KBM-7 (cell line): ENCODE measurements around the gene MYO16.
"Not testable (repeated sequence)": the region's sequence is repeated elsewhere in the genome, so short reads cannot be mapped to it uniquely, and the experiment has no call there.

Experiments used
- DNase-seq: peaks from one replicate; pipeline ENCODE4 v3.0.0-alpha.2; 2015
- in situ Hi-C: fragments of 300-500 bp; cut with MboI; formaldehyde crosslinking; loops from 2 replicates; pipeline ENCODE4 v1.14.3; 2020; ENCODE audit warnings: low sequenced_read_pairs, low pct_unique_long_range_greater_than_20kb, mixed read lengths

Gene MYO16

DNA sequence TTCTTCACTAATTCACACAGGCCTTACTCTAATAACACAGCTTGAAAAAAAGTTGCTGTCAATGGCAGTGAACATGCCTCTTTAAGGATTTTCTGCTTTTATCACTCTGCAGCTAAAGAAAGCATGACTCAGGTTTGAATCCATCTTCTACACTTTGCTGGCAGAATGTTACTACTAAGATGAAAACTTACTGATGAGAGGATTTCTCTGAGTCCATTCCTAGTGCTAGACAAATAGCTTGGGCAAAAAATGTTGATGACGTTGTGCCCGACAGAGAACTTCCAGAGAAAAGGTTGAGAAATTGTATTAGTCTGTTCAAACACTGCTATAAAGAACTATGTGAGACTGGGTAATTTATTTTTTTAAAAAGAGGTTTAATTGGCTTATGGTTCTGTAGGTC lies 585.0 kb downstream of the MYO16 start:
- in situ Hi-C loops: no loop called here
- no peak for DNase-seq

DNA sequence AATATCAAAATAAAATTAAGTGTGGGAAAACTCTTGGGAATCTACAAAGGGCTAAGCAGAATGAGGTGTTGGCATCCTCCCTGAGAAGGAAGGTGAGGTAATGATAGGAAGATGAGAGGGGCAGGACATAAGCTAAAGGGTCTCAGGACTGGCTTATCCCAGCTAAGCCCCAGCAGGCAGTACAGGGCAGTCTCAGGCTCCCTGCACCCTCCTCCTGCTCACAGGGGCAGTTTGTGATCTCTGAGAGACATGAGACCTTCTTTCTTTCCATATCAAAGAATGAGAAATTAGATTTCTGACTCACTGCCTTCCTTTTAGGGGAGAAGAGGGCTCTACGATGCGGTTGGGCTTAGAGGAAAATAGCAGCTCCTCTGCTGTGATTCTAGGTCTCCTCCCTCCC lies 586.0 kb downstream of the MYO16 start:
- in situ Hi-C loops: no loop called here
- DNase-seq: no peak

DNA sequence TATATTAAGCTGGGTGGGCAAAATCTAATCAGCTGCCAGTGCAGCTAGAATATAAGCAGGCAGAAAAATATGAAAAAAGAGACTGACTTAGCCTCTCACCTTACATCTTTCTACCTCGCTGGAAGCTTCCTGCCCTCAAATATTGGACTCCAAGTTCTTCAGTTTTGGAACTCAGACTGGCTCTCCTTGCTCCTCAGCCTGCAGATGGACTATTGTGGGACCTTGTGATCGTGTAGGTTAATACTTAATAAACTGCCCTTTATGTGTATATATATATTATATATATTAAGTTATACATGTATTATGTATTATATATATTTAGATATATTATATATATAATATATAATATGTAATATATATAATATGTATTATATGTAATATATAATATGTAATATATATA lies 588.1 kb downstream of the MYO16 start:
- in situ Hi-C loops: not testable (repeated sequence)

DNA sequence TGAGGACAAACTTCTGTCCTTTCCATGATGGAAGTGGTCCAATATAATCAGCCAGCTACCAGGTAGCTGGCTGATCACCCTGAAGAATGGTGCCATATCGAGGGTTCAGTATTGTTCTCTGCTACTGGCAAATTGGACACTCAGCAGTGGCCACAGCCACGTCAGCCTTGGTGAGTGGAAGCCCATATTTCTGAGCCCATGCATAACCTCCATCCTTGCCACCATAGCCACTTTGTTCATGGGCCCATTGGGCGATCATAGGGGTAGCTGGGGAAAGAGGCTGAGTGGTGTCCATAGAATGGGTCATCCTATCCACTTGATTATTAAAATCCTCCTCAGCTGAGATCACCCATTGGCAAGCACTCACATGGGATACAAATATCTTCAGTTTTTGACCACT lies 591.2 kb downstream of the MYO16 start:
- DNase-seq: no peak
- in situ Hi-C loops: no loop called here

More for the DNA sequence above, 588.1 kb downstream of the MYO16 start:
- DNase-seq: peak; percentile 55

DNA sequence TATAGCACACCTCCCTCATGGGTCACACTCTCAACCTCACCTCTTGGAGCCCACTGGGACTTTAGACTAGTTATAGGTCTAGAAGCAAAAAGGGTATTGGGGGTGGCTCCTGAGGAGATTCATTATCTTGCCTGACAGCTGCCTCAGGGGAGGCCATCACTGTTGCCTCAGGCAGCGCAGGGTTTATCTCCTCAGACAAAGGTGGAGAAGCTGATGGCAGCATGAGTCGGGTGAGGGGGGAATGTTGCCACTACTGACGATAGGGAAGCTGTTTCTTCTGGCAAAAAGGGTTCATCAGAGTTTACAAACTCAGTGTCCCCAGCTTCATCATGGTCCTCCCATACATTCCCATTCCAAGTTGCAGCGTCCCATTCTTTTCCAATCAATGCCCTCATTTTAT lies 594.6 kb downstream of the MYO16 start:
- in situ Hi-C loops: no loop called here

DNA sequence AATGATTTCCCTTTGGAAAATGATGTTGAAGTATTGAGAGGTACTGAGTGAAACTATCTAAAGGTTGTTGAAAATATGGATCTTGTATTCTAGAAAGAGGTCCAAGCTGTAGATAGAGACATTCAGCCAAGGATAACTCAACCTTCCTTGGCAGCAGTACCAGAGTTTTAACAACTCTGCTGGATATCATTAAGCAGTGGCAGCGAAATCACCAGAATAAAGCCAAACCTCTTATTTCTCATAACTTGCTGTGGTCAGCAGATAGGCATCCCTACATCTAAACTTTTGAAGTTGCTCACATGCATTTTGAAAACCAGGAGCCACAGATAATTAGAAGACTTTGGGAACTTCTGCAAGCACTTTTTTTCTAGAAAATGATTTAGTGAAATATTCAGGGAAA lies 597.2 kb downstream of the MYO16 start:
- no peak for DNase-seq
- in situ Hi-C loops: no loop called here

More for the DNA sequence above, 594.6 kb downstream of the MYO16 start:
- DNase-seq: no peak

DNA sequence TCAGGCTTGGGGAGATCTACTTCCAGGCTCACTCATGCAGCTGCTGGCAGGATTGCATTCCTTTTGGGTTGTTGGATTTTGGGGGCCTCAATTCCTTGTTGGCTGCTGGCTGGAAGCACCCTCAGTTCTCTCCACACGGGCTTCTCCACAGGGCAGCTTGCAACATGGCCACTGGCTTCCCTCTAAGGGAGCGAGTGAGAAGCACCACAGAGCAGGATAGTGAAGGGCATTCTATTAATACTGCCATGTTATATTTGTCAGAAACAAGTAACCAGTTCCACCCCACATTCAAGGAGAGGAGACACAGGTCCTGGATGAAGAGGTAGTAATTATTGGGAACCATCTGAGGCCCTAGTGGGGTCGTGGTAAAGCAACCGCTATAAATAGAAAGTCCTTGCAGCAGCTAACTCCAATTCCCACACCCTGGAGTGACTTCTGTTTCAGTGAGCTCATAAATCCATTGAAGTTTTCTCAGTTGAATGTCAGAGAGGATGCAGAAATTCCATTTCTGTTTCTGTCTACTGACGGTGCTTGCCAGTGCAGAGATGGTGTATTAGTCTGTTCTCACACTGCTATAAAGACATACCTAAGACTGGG lies 598.0 kb downstream of the MYO16 start:
- DNase-seq: no peak
- in situ Hi-C loops: no loop called here

DNA sequence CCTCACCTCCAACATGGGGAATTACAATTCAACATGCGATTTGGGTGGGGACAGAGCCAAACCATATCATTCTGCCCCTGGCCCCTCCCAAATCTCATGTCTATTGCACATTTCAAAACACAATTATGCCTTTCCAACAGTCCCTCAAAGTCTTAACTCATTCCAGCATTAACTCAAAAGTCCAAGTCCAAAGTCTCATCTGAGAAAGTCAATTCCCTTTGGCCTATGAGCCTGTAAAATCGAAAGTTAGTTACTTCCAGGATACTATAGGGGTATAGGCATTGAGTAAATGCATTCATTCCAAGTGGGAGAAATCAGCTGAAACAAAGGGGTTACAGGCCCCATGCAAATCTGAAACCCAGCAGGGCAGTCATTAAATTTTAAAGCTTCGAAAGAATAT lies 598.8 kb downstream of the MYO16 start:
- in situ Hi-C loops: no loop called here
- no peak for DNase-seq

DNA sequence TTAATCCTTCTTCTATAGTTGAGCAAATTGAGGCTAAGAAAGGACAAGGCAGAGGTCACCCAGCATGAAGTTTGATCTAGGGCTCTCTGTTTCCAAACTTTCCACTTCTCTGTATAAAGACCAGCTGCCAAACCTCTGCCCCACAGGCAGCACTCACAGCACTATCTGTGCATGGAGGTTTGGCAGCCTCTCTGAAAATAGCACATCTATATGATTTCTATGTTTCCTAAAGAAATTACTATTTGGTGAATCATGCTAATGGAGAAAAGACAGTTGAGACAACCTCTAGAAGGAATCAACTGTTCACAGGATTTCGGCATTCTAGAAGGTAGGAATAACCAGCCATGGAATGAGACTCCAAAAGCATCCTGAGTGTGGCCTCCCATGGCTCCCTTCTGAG lies 602.5 kb downstream of the MYO16 start:
- in situ Hi-C loops: no loop called here
- DNase-seq: no peak

DNA sequence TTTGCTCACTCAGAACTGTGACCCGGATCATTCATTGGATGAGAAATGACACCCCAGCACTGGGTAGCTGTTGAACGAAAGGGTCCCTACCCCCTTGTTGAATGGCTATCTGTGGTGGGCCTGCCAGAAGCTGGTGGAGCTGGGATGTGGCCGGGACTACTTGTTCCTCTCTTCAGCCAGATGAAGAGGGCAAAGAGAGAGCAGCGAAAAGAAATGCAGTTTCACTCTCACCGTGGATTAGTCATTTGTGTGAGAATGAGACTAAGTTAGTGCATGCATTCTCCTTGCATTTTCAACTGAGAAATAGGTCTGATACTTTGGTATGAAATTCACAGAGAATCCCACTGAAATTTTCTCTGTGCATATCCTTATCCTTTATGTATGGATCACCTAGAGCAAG lies 603.9 kb downstream of the MYO16 start:
- DNase-seq: no peak
- in situ Hi-C loops: no loop called here

DNA sequence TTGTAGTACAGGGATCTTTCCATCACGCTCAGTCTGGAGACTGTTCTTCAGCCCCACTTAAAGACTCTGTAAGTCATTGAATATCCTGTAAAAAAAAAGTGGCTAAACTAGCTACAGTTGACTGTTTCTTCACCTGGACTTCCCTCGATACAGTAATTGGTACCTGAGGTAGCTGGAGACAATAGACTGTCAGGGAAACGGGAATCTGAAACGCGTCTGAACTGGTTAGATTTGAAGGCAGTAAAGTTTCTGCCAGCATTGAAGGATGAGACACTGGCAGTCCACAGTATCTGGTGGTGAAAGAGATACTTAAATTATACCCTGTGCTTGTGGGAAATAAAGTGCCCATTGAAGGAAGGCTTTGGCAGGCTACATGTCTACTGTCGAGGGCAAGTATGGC lies 606.5 kb downstream of the MYO16 start:
- in situ Hi-C loops: no loop called here
- no peak for DNase-seq

DNA sequence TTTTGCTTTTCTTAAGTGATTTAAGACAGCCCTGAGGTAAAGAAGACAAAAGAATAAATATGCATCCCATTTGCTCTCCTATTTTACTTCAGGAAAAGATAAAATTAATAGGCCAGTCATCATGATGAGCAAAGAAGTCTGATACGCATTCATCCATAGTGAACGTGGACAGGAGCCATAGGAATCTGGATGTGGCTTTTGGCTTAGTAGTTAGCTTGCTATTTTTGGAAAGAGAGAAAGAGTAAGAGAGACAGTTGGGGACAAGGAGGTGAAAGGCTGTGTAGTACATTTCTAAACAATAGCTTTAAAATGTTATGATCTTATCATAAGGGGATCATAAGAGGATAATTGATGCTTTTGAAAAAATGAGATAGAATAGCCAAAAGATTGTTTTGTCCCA lies 611.7 kb downstream of the MYO16 start:
- in situ Hi-C loops: no loop called here
- DNase-seq: no peak

DNA sequence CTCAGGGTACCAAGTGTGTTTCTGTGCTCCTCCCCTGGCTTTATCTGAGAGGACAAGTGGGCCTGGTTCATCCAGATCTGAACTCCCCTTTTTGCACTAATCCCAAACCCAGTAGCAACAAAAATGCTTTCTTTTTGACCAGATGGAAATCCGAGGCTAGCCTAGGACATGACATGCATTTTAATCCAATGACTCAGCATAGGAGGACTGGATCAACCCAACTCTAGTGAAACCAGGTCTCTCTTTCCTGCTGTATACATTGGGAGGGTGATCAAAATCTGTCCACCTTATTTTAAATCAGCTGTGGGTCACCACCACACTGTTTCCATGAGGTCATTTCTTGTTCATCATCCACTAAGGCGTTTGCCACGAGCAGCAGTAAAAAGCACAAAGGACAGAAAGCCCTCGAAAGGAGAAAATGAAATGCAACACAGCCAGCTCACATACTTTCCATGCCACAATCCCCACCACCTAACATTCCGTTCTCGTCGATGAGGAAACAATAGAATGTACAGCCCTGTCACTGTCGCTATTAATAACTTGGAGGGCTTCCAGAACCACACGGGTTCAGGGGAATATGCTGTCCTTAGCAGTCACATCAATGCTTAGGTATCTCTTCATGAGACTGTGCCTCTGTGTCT lies 614.0 kb downstream of the MYO16 start:
- no peak for DNase-seq
- in situ Hi-C loops: no loop called here

DNA sequence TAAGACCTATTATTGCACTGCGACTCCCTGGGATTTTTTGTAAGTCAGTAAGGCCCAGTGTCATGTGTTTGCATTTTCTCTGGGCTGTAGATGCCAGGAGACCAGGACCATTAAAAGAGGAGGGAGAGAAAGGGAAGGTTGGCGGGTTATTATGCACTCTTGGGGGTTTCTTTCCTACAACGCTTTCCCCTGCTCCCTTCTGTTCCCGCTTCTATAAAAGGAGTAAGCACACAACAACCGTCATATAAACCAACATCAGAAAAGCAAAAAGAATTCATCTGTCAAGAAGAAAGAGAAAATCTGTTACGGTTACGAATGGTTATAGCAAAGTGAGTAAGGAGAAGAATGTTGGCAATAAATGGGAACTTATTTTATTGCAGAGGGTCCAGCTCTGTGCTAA lies 615.2 kb downstream of the MYO16 start:
- DNase-seq: no peak
- in situ Hi-C loops: no loop called here

DNA sequence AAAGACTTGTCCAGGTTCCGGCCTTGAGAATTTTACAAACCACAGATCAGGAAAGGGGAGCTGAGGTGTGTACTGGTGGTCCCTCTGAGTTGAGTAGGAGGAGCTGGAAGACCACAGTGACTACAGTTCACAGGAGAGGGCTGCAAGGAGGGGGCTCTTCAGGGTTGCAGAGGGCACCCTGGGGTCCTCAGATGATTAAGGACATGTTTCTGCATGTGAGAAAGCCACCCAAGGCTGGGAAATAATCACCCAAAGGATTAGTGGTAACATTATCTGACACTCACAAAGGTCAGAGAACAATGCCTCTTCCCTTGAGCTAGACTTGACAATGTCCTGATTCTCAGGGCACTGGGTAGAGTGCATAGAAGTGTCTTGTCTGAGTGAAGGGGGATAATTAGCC lies 616.6 kb downstream of the MYO16 start:
- in situ Hi-C loops: no loop called here

DNA sequence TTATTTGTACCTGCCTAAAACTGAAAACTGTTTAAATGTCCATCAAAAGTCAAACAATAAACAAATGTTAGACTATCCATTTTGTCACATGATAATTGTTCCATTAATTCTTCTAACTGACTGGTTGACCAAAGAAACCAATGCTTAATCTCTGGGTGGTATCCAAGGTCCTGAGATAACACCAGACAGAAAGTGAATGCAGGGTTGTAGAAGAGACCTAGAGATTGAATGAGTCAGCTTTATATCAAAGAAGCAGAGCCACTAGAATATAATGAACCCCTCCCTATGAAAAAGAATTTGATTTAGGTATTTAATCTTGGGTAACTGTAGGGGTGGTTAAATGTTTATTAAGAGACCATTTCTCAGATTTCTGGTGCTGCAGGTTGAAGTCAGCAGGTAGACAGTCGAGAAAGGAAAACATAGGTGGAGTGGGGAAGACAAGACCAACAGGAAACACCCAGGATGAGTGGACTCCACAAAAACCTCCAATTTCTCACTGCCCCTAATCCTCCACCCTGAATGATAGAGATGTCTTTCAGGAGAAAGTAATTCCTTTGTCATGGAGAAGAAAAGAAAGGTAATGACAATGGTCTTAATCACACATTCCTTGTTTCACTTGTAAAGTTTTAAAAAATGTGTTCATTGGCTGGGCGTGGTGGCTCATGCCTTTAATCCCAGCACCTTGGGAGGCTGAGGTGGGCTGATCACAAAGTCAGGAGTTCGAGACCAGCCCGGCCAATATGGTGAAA lies 620.5 kb downstream of the MYO16 start:
- in situ Hi-C loops: no loop called here
- DNase-seq: no peak

More for the DNA sequence above, 616.6 kb downstream of the MYO16 start:
- DNase-seq: no peak

DNA sequence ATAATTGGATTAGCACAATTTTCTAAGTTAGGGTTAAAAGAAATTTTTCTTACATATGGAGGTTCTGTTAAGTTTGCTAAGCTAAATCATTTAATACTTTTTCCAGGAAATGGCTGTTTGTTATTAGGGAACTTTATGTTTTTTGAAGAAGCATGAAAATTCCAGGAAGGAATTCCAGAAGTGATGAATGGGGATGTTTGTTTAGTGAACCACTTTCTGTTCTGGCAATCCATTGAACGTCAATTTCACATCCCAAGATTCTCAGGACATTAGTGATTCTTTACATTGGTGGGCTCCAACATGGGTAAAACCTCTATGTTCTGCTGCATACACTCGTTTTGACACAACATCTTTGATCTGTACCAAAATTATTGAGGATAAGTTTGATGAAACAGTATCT lies 622.5 kb downstream of the MYO16 start:
- in situ Hi-C loops: no loop called here
- no peak for DNase-seq

DNA sequence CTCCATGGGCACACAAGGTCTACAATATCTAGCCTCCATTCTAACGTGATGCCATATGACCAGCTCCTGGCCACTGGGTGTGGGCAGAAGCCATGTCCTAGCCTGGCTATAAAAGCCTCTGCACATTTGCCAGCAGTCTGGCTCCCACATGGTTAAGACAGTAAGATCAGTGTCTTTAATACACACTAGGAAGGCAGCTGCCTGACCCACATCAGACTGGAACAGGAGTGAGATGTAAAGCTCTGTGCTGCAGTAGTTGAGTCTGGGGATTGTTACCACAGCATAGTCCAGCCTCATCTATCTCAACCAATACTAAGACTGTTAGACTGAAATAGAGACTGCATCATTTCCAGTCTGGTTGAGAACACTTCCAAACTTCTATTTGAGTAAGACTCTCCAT lies 623.9 kb downstream of the MYO16 start:
- in situ Hi-C loops: no loop called here
- DNase-seq: no peak

DNA sequence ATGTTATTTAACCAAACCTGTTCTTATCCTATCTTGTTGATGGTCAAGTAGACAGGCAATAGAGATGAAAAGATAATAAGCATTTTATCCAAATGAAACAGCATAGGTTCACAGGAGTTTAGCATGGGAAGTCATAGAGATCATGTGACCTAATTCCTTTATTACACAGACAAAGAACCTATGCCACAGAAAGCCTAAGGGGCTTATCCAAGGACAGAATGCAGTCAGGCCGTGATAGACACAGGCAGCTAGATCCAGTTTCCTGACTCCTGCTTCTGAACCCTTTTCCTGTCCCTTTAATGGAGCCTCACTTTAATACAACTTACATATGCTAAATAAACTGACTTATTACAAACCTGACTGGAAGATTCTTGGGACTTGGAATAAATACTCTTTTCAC lies 624.9 kb downstream of the MYO16 start:
- in situ Hi-C loops: no loop called here
- no peak for DNase-seq

DNA sequence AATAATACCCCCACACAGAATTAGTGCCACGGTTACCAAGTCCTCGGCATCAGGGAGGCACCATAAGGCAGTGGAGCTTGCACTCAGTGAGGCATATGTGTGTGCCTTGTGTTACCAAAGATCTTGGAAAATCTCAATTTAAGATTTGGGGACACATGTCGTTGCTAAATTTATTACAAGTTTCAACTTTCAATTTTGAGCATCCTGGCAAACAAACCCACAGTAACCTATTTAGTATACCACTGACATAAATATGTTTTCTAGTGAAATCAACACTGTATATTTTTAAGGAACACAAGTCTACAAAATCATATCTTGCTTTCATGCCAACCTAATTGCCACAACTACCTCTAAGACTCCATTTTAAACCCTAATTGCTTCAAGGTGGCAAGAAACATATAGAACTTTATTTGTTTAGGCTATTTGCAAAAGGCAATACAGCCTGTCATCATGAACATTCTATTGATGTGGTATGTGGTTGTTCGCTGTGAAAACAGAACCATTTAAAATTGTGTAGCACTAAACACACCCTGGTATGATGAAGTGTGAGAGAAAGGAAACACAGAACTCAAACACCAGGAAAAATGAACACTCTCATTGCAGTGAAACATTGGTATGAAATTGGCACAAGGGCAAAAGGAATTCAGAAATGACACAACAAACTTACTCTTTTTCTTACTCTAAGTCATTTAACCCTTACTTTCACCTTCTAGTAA lies 625.9 kb downstream of the MYO16 start:
- in situ Hi-C loops: no loop called here
- no peak for DNase-seq
